Heart right ventricle (tissue), 16 donors: ENCODE measurements around the gene NDUFA3. TPM values are rescaled to one million over a fixed set of nuclear protein-coding genes. Genes with fewer than 3 reads are reported as not detected.
"Not testable (repeated sequence)": the region's sequence is repeated elsewhere in the genome, so short reads cannot be mapped to it uniquely, and the experiment has no call there.

ENCODE experiments used
- ATAC-seq, 8 donors: fragments of 200-7000 bp; cut with Tn5 transposase; one replicate each; pipeline ENCODE4 v1.9.1; 2020; ENCODE audit warnings: mild to moderate bottlenecking in 8 of 8, moderate library complexity in 8 of 8, moderate number of reproducible peaks in 1 of 8
- DNase-seq, 2 donors: peaks; one replicate each; pipeline ENCODE4 v3.0.0-alpha.2; 2020
- H3K27ac ChIP-seq, 10 donors: fragments of 200-600 bp; sonication (generic) in 2 of 10; one replicate each; pipeline versions ENCODE4 v1.5.0 to v1.8.0; 2020 to 2022; ENCODE audit warnings: mild to moderate bottlenecking in 3 of 10
- H3K27me3 ChIP-seq, 7 donors: fragments of 200-600 bp; one replicate each; pipeline ENCODE4 v1.8.0; 2021 to 2022; ENCODE audit warnings: mild to moderate bottlenecking in 2 of 7
- H3K36me3 ChIP-seq, 9 donors: fragments of 200-600 bp; sonication (generic) in 1 of 9; one replicate each; pipeline versions ENCODE4 v1.5.0 to v1.8.0; 2020 to 2022; ENCODE audit warnings: mild to moderate bottlenecking in 2 of 9
- H3K4me1 ChIP-seq, 9 donors: fragments of 200-600 bp; sonication (generic) in 1 of 9; one replicate each; pipeline versions ENCODE4 v1.5.0 to v1.8.0; 2020 to 2022; ENCODE audit warnings: mild to moderate bottlenecking in 4 of 9
- H3K4me3 ChIP-seq, 10 donors: fragments of 200-600 bp; sonication (generic) in 2 of 10; one replicate each; pipeline versions ENCODE4 v1.5.0 to v1.8.0; 2020 to 2022; ENCODE audit warnings: mild to moderate bottlenecking in 7 of 10, moderate library complexity in 2 of 10
- H3K9me3 ChIP-seq, 11 donors: fragments of 200-600 bp in 10 of 11; sonication (generic) in 2 of 11; one replicate each; pipeline versions ENCODE4 v1.5.0 to v1.8.0; 2013 to 2022; ENCODE audit warnings: mild to moderate bottlenecking in 2 of 11, control low read depth in 1 of 11, moderate library complexity in 1 of 11
- CTCF ChIP-seq, 9 donors: fragments of 200-600 bp; sonication (generic) in 2 of 9; IDR thresholded peaks; one replicate each; pipeline versions ENCODE4 v1.5.0 to v1.8.0; 2021 to 2022; ENCODE audit warnings: antibody characterized with exemption in 9 of 9, mild to moderate bottlenecking in 5 of 9, moderate library complexity in 1 of 9
- WGBS, 2 donors: extraction: QIAGEN DNeasy Blood & Tissue Kit; methylation state at CpG; one replicate each; pipeline ENCODE4 v1.1.7; 2013; ENCODE audit warnings: inconsistent platforms in 1 of 2; 5-methylcytosine and 5-hydroxymethylcytosine counted together
- intact Hi-C, 10 donors: fragments of 100-400 bp; cut with DNase I; formaldehyde crosslinking; loops; one replicate each; pipeline versions ENCODE4 v1.11.1 to v1.14.2; 2022
- polyA plus RNA-seq, 2 donors: library from polyadenylated mRNA; stranded (reverse); fragments of 200-250 nt; gene quantifications; one replicate each; pipeline ENCODE4 v1.2.3, GENCODE V29; 2013
- total RNA-seq, 10 donors: library from RNA; stranded (reverse); fragmentation: NEBNext Ultra II Directional in 3 of 10; extraction: Animal tissue kit (Norgen Biotek cat#: 25700) in 3 of 10; gene quantifications; one replicate each; pipeline versions ENCODE4 v1.2.1 to v1.2.4, GENCODE V29; 2021 to 2023
- donor health status: Arrhythmogenic right ventricular cardiomyopathy.
- donor health status: ischemic (EF 13 %, LVEDD 7.1; RV severe dilation, severe dysfunction).
- donor health status: healthy with polysubstance abuse.
- donor health status: DM: no; HTN: yes; CAD: no.
- donor health status: DM: no; HTN: no; CAD: no.
- donor health status: ischemic (EF 25% LVEDD 6.9; RV normal size, moderate dysfunction).
- donor health status: ischemic (EF 25% LVEDD 5.7; RV mildly dilated, moderate dysfunction).
- donor health status: healthy.
- donor health status: DM: yes; HTN: yes; CAD: no.
- donor health status: Ischemic cardiomyopathy.
- donor health status: ischemic (EF 35%, LVEDD 5.7; RV mildly dilated, moderate dysfunction).
- donor health status: nonischemic (EF 11% LVEDD 7.7; RV severe dilation, severe dysfunction).
- donor health status: DM: yes; HTN: yes; CAD: no.
- donor health status: PGD.
- donor health status: ischemic (EF 29% LVEDD 5.4; RV normal size, mild dysfunction).
- donor health status: nonischemic (EF 23%, LVEDD 6.1; RV moderate dilation, normal function).

NDUFA3 gene
- total and polyA plus RNA-seq, 12 donors: 239 to 3,395 (median 360) TPM

GRCh38 chr19:54095859-54096616, 6.6 kb upstream of the NDUFA3 start:
- 0 to 1% methylated on average over 46 of the region's 46 CpGs for WGBS, 2 donors
- H3K4me3 ChIP-seq: peak overlapping the region in 8 of 10 donors; percentile 10 to 51 (median 34)
- intact Hi-C loops, H3K9me3 ChIP-seq, H3K36me3 ChIP-seq: not testable (repeated sequence)
- DNase-seq: peak in 1 of 2 donors; percentile 55
- peaks cover 0 to 54% (median 26%) of the 10 kb centered on the region in 7 donors for H3K27me3 ChIP-seq
- peak overlapping the region in 1 of 10 donors; percentile 73 for H3K27ac ChIP-seq
- ATAC-seq: peak; percentile 51 to 80 (median 68)
- H3K4me1 ChIP-seq: peaks cover 0 to 24% (median 6%) of the 10 kb centered on the region in 9 donors
- peak in 1 of 9 donors; percentile 7 for TF ChIP-seq CTCF (IDR thresholded peaks at IDR 0.05)

GRCh38 chr19:54096617-54097106, 6.0 kb upstream of the NDUFA3 start:
- ATAC-seq (peak in 4 of 8 donors; percentile 32 to 57 (median 42)), DNase-seq (no peak)
- Histone ChIP-seq H3K27ac (peak overlapping the region in 2 of 10 donors; percentile 10 to 73), H3K36me3 (no peaks in the 10 kb centered on the region), H3K9me3 (no peaks in the 10 kb centered on the region), H3K27me3 (peaks cover 0 to 51% (median 26%) of the 10 kb centered on the region in 7 donors), H3K4me3 (peak overlapping the region in 5 of 10 donors; percentile 6 to 42 (median 17)), H3K4me1 (peaks cover 0 to 25% (median 6%) of the 10 kb centered on the region in 9 donors)
- 7 to 12% methylated on average over 14 of the region's 14 CpGs for WGBS, 2 donors
- peak in 1 of 9 donors; percentile 8 for TF ChIP-seq CTCF (IDR thresholded peaks at IDR 0.05)
- intact Hi-C loops: no loop called here

- H3K9me3 ChIP-seq: no peaks in the 10 kb centered on the region
- peak overlapping the region in 1 of 10 donors; percentile 50 for H3K4me3 ChIP-seq
- no peak for TF ChIP-seq CTCF (IDR thresholded peaks at IDR 0.05)
- WGBS, 2 donors: 83 to 93% methylated on average over 12 of the region's 12 CpGs
- H3K27me3 ChIP-seq: peaks cover 0 to 33% (median 22%) of the 10 kb centered on the region in 7 donors
- intact Hi-C loops: no loop called here
- ATAC-seq (no peak), DNase-seq (no peak)
- no peaks in the 10 kb centered on the region for H3K36me3 ChIP-seq
- H3K27ac ChIP-seq: peak overlapping the region in 1 of 10 donors; percentile 89
- H3K4me1 ChIP-seq: peaks cover 4 to 43% (median 19%) of the 10 kb centered on the region in 9 donors
These were observed 3.3 kb upstream of the NDUFA3 start for GRCh38 chr19:54099190-54099902.

DNA sequence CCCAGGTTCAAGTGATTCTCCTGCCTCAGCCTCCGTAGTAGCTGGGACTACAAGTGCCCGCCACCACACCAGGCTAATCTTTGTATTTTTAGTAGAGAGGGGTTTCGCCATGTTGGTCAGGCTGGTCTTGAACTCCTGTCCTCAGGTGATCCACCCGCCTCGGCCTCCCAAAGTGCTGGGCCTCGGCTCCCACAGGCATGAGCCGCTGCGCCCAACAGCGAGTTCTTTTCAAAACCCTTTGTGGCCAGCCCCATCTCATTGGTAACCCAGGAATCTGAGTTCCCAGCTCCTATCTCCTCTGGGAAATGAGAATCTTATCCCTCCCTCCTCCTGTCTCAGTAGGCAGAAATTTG, 2.8 kb upstream of the NDUFA3 start:
- not testable (repeated sequence) for ATAC-seq, DNase-seq, H3K9me3 ChIP-seq, H3K36me3 ChIP-seq
- intact Hi-C loops: loop anchor here in 3 of 10 donors (10.0 kb wide), 3 partner anchors 125 to 955 kb away; no protein-coding TSS in a partner anchor
- Histone ChIP-seq H3K4me1 (peaks cover 4 to 48% (median 20%) of the 10 kb centered on the region in 9 donors), H3K27ac (peak overlapping the region in 1 of 10 donors; percentile 89), H3K27me3 (peaks cover 0 to 29% (median 19%) of the 10 kb centered on the region in 7 donors), H3K4me3 (peak overlapping the region in 2 of 10 donors; percentile 11 to 50)
- WGBS, 2 donors: 75 to 84% methylated on average over 9 of the region's 9 CpGs
